Brain microvascular endothelial cell (primary cell): ENCODE results near the gene CD163.

Experiments used
- DNase-seq: peaks from one replicate; pipeline ENCODE4 v3.0.0-alpha.2; 2020
- H3K27ac ChIP-seq: fragments of 250-450 bp; sonication (Bioruptor Pico); 2 replicates; pipeline ENCODE4 v1.5.1; 2020; ENCODE audit warnings: mild to moderate bottlenecking, moderate library complexity
- H3K27me3 ChIP-seq: fragments of 250-450 bp; sonication (Bioruptor Pico); replicated peaks from 2 replicates; pipeline ENCODE4 v1.5.1; 2020; ENCODE audit warnings: mild to moderate bottlenecking
- H3K36me3 ChIP-seq: fragments of 250-450 bp; sonication (Bioruptor Pico); replicated peaks from 2 replicates; pipeline ENCODE4 v1.5.1; 2020; ENCODE audit warnings: mild to moderate bottlenecking
- H3K4me3 ChIP-seq: 2 replicates; pipeline ENCODE4 v1.5.1; 2011; ENCODE audit warnings: low read depth, mild to moderate bottlenecking, control low read depth, low read length, moderate library complexity
- in situ Hi-C: cut with HindIII; loops from 2 replicates; pipeline ENCODE4 v1.10.0; 2017; ENCODE audit warnings: low sequenced_read_pairs, low pct_ligation_motif_present
- TF ChIP-seq, protein P1 (sequence below): IDR thresholded peaks from 2 replicates; pipeline ENCODE4 v1.5.1; 2011; ENCODE audit warnings: low read depth, mild to moderate bottlenecking, moderate library complexity, low read length, control low read depth, inconsistent platforms; ENCODE audit errors: missing control alignments

The CD163 gene

DNA sequence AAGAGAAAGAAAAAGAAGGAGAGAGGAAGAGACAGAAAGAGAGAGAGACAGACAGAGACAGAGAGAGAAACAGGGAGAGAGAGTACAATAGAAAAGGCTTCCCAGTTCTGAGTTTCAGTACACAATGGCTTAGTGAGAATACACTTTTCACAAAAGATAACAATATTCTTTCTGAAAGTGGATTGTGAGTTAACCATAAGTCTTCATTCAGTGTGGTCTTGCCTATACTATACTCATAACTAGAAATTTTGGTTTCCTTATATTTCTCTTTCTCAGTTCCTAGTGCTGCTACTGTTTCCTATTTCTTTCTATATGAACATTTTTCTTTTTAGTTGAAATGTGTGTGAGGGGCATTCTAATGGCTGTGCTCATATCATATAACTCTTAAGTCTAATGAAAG, 68.9 kb downstream of the CD163 start:
- Histone ChIP-seq H3K4me3 (no peak overlapping the region), H3K27ac (no peak overlapping the region), H3K36me3 (no peaks in the 10 kb centered on the region), H3K27me3 (no peaks in the 10 kb centered on the region)
- DNase-seq = no peak
- in situ Hi-C loops = no loop called here
- TF ChIP-seq, protein P1, sequence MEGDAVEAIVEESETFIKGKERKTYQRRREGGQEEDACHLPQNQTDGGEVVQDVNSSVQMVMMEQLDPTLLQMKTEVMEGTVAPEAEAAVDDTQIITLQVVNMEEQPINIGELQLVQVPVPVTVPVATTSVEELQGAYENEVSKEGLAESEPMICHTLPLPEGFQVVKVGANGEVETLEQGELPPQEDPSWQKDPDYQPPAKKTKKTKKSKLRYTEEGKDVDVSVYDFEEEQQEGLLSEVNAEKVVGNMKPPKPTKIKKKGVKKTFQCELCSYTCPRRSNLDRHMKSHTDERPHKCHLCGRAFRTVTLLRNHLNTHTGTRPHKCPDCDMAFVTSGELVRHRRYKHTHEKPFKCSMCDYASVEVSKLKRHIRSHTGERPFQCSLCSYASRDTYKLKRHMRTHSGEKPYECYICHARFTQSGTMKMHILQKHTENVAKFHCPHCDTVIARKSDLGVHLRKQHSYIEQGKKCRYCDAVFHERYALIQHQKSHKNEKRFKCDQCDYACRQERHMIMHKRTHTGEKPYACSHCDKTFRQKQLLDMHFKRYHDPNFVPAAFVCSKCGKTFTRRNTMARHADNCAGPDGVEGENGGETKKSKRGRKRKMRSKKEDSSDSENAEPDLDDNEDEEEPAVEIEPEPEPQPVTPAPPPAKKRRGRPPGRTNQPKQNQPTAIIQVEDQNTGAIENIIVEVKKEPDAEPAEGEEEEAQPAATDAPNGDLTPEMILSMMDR = no peak

DNA sequence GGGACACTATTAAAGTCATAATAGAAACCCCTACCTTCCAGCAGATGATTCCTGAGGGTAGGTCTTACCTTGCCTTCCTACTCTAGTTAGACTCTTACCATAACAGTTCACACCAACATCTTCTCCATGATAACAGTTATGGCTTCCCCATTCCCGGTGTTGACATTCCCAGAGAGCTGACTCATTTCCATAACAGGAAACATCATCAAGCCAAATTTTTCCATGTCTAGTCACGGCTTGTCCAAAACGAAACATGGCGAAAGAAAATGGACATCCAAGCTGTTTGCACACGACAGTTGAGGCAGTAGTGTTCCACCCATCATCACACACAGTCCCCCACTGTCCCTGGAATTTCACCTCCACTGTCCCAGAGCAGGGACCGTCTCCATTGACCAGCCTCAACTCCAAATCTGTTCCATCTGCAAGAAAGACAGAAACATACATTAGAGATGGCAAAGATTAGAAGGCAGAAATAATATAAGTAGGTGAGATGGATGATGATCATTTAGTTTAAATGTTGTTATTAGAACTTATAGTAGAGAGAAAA, 70.2 kb downstream of the CD163 start:
- TF ChIP-seq, protein P1 = no peak
- Histone ChIP-seq H3K27me3 (no peaks in the 10 kb centered on the region), H3K27ac (peak overlapping the region; percentile 45), H3K4me3 (no peak overlapping the region), H3K36me3 (no peaks in the 10 kb centered on the region)
- peak; percentile 79 for DNase-seq
- in situ Hi-C loops = no loop called here

DNA sequence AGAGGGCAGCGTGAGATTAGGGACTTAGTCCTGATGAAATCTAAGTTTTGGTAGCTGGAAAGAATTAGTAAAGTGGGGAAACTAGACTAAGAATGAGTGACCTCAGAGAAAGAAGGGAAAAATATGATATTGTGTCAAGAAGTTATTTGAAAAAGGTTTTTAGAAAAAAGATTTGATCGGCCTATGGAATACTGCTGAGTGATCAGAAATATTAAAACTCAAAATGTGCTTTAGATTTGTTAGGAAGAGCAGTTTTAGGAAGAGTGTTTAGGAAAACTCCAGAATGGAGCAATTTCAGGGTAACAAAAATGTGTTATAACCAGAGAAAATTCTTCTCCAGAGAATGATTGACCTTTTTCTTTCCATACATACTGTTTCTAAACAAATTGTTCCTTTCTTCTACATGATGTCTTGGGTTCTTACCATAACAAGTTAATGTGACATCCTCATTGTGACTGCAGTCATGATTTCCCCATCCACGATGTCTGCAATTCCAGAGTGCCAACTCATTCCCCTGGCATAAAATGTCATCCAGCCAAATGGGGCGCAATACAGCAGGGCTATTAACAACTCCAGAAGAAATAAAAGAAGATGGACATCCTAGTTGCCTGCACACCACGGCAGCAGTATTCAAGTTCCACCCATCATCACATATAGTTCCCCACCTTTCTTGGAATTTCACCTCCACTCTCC, 71.4 kb downstream of the CD163 start:
- no peak for DNase-seq
- Histone ChIP-seq H3K4me3 (no peak overlapping the region), H3K27ac (no peak overlapping the region), H3K27me3 (no peaks in the 10 kb centered on the region), H3K36me3 (no peaks in the 10 kb centered on the region)
- in situ Hi-C loops = no loop called here
- TF ChIP-seq, protein P1 = no peak
